GM21737 (cell line): ENCODE results near the gene ADGRG2.
"Not testable (repeated sequence)": the region's sequence is repeated elsewhere in the genome, so short reads cannot be mapped to it uniquely, and the experiment has no call there.

Experiments
- ATAC-seq: cut with Tn5 transposase; IDR thresholded peaks from one replicate; pipeline ENCODE4 v1.9.1; 2021; ENCODE audit warnings: mild to moderate bottlenecking, moderate library complexity; ENCODE audit not compliant: unreplicated experiment

ADGRG2 gene

DNA sequence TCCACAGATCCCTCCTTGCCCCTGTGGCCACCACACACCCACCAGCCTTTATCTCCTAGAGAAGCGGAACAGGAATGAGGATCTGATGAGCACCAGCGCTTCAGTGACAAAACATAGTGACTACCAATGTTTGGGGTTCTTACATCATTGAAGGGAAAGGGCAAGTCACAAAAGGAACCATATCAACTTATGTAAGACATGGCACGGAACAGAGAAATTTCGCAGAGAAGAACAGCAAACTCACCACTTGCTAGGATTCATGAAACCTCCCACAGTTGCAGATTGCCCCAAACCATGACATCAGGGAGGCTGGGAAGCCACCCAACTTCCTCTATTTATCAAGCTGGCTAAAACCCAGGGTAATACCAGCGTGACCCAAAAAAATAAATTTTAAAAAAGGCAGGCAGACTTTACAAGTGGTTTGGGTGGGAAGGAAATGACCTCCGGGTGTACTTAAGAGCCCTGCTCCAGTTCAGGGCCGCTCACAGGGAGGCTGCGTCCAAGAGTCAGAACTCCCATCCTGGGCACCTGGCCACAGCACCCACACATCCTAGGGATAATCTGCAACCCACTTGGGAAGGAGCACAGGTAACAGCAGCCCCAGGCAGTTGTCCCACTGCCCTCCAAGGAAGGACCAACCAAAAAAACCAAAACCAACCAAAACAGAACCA, 36.0 kb downstream of the ADGRG2 start:
- ATAC-seq: no peak

DNA sequence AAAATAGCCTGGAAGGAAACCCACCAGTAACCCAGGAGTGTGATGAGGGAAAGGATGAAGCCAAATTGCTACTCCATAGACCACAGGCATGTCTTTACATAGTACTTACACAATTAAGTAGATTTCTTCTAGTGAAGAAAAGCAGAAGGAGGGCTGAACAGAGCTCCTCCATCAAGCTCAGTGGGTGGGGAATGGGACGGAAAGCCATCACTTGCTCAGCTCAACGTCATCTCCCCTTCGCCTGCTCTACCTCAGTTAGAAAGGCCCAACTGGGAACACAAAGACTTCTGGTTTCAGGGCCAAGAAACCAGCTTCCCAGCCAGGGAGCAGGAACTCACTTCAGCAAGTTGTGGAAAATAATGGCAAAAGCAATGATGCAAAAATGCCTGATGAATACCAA, 36.6 kb downstream of the ADGRG2 start:
- ATAC-seq: no peak

DNA sequence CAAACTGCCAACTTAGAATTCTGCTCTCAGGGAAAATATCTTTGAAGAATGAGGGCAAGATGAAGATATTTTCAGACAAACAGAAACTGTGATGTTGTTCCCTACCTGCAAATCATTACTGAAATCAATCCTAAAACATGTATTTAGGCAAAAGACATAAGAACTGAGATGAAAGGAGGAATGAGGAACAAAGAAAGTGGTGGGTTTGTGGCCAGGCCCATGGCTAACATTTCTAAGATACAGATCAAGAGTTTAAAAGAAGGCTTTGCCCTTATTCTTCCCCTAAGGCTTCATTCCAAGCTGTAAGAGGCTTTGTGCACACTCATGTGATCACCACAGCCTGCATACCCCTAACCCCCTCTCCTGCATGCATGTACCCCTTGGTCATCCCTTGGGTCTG, 46.5 kb downstream of the ADGRG2 start:
- no peak for ATAC-seq

DNA sequence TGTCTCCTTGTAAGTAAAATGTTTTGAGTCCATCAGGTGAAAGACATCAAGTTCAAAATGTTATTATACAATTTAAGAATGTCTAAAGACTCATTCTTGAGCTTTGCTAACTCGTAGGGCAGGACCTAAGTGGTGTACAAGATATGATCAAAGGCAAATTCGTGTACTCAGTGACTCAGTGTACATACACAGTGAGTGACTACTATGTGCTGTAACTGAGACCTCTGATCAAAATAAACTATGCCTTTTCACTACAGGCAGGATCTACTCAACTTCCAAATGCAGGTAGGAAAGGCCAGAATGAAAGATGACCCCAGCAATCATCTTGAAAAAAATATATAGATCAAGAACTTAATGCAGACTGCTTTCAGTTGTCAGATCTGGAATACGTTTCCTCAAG, 49.9 kb downstream of the ADGRG2 start:
- no peak for ATAC-seq

DNA sequence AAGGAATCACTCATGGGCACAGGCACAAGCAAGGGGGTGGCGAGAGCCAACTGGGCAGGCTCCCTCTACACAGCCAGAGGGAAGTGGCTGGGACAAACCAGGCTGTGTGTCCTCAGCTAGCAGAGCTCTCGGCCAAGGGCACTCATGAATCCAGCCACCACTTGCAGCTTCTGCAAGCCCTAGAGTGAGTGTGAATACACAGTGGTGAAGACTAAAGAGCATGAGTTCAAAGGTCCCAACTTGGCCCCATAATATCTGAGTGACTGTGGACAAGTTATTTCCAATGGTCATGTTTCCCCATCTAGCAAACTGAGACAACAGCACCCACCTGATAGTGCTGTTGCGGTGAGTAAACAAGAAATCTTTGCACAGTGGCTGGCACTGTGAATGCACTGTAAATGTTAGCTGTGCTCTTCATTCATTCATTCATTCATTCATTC, 51.7 kb downstream of the ADGRG2 start:
- ATAC-seq: no peak

DNA sequence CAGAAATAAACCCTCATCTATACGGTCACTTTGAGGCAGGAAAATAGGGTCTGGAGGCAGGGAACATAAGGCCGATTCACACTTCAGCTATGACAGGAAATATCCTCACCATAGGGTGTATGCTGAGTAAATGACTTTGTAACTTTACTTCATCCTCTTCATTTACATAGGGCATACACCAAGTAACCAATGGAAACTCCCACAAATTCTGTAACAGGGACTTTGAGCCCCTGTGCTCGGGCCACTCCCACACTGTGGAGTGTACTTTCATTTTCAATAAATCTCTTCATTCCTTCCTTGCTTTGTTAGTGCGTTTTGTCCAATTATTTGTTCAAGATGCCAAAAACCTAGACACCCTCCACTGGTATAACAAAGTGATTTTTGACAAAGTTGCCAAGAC, 55.3 kb downstream of the ADGRG2 start:
- ATAC-seq: not testable (repeated sequence)

DNA sequence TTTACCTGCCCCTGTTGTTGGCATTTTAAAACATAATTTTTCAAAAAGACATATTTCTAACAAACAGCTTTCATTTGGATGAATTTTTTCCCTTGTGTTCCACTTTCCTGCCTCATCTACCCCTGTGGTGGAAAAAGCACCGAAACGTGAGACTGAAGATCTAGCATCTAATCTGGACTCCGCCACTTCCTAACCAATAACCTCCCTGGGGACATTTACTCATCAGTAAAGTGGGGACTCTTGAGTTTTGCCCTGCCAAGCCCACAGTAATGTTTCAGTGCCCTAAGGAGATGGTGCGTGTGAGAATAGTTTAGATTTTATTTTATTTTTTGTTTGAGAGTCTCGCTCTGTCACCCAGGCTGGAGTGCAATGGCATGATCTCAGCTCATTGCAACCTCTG, 56.7 kb downstream of the ADGRG2 start:
- no peak for ATAC-seq

DNA sequence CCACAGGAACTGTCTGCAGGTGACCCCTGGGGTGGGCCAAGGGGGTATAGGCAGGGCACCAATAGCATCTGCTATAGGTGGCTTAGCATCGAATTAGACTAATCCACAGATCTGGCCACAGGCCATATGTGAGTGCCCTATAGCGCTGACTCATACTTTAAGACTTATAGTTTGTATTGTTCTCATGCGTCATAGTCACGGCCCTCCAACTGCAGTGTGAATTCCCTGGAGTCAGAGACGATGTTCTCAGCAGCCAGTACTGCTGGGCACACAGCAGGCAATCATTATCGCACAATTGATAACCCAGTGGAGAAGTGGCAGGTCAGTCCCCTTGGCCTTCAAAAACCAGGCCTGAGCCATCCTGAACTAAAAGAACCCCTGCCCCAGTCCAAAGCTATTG, 58.1 kb downstream of the ADGRG2 start:
- ATAC-seq: no peak

DNA sequence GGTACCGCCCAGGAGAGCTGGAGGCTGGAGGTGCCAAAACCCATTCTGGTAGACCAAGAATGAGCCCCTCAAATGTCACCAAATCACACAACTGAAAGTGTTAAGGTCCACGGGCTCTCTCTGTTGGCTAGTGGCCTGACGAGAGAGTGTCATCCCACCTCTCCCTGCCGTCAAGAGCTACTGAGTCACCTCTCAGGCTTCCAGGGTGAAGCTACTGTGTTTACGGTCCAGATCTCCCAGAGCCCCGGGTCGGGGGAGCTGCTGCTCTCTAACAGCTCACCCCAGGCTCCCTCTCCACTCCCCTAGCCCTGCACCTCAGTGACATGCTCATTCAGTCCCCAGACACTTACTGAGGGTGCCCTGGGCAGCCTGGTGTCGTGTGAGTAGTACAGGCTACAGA, 59.2 kb downstream of the ADGRG2 start:
- ATAC-seq: no peak

DNA sequence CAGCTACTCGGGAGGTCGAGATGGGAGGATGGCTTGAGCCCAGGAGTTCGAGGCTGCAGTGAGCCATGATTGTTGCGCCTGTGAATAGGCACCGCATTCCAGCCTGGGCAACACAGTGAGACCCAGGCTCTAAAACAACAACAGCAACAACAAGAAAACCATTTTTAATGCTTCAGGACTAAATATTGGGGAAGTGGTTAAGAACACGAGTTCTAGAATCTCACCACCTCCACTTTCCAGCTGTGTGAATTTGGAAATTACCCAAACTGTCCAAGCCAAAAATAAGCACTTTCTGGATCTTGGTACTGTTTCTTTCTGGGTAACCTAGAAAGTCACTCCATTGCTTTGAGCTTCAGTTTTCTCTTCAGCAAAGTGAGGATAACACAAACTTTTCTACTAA, 63.2 kb downstream of the ADGRG2 start:
- ATAC-seq: no peak

DNA sequence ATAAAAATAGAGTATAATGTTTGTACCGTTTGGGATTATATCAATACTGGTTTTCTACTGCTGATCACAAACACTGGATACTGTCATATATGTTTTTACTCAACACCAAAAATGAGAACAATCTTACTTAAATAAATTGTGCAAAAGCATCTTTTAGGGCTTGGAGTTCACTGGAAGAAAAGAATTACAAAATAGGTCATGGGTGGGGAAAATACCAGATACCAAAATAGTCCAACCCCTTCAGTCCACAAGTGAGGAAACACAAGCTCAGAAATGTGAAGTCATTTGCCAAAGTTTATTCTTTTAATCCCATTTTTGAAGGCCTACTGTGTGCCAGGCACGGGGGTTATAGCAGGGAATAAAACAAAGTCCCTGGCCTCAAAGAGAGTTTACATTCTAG, 64.4 kb downstream of the ADGRG2 start:
- no peak for ATAC-seq

DNA sequence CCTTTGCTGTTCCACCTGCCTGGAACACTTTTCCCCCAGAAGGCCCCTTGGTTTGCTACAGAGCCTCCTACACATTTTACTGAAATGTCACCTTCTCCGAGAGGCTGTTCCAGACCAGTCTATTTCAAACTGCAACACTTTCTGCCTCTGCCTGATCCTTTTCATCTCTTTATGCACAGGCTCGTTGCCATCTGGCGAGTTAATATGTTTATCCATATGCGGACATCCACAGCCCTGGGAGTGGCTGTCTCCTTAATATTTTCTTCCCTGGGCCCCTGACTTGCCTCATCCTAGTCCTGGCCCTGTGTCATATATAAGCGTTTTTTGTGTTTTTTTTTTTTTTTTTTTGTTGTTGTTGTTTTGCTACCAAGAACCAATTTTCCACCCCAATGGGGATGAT, 73.2 kb downstream of the ADGRG2 start:
- no peak for ATAC-seq

DNA sequence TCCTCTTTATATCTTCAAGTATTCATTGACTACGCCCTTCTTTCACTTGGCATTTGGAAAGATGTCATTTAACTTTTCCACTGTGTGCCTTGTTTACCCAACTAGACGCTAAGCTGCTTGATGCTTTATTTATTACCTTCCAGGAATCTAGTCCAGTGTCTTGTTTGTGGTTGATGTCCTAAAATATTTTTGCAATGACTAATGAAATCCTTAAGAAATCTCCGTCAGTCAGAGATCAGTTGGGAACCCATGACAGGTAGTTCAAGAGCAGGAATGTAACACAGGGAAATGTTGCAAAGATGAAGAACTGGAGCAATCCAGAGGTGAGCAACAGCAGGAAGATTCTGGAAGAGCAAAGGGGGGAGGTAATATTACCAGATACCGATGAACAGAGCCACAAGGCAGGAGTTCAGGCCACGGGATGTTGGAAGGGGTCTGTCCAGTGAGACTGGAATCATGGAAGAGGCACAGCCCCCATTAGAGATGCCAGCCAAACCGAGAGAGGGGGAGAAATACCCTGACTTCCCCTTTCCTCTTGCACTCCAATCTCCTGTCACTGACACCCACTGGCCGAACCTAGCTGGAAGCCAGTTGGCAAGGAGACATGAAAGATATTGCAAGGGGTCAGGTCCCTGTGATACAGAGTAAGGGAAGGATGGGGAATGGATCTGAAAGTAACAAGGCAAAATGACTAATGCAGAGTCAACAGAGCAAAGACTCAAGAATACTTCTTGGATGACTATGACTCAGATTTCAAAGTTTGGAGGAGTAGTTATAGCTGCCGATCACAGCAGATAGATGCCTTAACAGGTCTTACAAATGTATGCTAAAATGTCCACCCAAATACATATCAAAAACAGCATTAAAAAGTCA, 75.7 kb downstream of the ADGRG2 start:
- no peak for ATAC-seq

DNA sequence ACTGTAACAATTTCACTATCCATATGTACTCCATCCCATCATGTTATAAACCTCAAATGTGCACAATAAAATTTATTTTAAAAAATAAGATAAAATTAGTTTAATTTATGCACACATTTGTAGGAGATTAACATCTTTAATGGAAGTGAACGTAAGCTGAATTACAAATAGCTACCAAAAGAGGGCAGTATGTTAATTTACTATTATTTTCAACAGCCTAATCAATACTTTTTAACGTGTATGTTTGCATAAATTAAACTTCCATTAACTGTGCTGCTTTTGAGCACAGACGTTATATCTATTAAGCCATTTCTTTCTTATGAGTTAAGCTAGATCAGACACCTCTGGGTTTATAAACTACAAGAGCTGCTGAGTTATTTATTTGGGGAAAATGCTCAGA, 81.9 kb downstream of the ADGRG2 start:
- no peak for ATAC-seq

DNA sequence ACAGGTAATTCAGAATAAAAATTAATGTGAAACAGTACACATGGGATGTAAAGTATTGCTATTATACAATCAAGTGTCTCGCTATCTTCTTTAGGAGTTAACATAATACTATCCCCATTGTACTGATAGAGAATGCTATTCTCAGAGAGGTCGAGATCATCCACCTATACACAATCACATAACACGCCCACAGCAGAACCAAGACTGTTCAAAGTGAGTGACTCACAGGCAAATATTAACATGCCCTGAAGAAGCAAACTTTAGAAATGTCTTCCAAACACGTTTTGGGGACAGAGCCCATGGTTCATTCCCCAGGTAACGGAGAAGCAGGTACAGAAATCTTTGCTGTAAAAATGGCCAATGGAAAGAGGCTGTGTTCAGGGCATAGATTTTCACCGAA, 88.2 kb downstream of the ADGRG2 start:
- no peak for ATAC-seq

DNA sequence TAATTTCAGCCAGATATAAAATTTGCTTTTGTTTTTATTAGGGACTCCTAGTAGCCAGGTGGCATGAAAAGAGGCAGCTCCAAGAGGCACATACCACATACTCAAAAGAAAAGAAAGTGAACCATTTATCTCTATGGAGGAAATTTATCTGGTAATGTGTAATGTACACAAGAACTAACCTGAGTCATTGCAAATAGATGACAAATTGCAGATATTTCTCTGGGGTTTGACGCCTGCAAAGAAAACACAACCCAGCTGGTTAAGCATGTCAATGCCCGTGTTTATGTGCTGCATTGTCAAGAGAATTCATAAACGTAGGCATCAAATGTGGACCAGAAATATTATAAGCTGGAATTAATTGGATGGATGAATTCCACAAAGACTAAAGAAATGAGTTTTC, 91.5 kb downstream of the ADGRG2 start:
- ATAC-seq: no peak

DNA sequence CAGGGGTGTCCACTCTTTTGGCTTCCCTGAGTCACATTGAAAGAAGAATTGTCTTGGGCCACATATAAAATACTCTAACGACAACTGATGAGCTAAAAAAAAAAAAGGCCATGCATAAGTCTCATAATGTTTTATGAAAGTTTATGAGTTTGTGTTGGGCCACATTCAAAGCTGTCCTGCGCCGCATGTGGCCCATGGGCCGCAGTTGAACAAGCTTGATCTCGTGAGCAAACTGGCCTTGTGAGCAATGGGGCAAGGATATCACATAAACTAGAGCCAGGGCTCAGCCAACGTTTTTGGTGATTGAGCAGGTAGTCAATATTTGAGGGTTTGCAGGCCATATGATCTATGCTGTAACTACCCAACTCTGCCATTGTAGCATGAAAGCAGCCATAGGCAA, 93.7 kb downstream of the ADGRG2 start:
- ATAC-seq: no peak

DNA sequence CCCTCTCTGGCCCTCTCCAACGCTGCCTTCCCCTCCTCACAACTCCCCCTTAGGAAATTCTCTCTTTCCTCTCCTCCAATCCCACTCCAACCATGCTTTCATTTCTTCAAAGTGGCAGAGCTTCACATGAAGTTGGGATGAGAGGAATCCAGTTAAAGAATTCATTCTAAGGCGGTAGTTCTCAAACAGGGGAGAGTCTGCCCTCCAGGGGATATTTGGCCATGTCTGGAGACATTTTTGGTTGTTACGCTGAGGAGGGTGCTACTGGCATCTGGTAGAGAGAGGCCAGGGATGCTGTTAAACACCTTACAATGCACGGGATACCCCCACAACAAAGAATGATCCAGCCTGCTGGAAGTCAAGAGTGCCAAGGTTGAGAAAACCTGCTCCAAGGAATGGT, 97.9 kb downstream of the ADGRG2 start:
- no peak for ATAC-seq

DNA sequence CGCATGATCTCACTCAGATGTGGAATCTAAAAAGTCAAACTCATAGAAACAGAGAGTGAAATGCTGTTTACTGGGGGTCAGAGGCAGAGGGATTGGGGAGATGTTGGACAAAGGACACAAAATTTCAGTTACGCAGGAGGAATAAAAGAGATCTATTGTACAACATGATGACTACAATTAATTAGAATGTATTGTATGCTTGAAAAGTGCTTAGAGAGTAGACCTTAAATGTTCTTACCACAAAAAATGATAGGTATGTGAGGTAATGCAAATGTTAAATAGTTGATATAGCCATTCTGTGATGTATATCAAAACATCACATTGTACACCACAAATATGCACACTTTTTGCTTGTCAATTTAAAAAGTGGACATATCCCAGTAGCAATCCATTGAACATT, 102.3 kb downstream of the ADGRG2 start:
- no peak for ATAC-seq

DNA sequence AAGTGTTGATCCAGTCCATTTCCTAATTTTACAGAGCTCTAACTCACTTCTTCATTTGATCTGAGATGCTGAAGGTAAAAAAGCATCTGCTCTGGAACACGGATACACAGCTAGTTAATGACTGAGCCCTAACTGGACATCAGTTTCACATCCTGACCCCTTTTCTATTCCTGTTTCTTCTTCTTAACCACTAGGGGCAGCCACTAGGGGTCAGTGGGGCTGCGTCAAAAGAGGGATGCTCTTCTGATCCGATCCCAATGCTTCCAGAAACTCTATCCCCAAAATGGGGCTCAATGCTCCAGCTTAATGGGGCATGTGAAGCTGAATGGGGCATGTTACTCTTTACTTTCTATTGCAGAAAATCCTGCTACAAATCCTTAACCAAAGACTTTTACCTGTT, 105.0 kb downstream of the ADGRG2 start:
- no peak for ATAC-seq

DNA sequence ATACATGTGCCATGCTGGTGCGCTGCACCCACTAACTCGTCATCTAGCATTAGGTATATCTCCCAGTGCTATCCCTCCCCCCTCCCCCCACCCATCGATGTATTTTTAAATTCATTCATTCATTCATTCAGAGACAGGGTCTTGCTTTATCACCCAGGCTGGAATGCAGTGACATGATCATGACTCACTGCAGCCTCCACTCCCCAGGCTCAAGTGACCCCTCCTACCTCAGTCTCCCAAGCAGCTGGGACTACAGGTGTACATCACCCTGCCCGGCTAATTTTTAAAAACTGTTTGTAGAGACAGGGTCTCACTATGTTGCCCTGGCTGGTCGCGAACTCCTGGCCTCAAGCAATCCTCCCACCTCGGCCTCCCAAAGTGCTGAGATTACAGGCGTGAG, 105.7 kb downstream of the ADGRG2 start:
- ATAC-seq: not testable (repeated sequence)

DNA sequence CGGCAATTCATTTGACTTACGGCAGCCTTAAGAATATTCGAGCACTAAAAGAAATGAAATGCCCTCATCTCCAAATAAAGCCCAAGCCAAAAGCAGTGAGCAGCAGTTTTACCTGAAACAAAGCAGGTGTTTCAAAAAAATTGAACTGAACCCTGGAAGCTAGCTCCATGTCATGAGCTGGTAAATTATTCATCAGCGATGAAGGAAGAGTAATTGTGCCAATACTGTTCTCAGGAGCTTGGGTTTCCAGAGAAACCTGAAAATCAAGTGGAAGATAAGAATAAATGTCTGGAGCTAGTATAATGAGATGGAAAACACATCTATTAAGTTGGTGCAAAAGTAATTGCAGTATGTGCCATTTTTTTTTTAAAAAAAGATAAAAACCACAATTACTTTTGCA, 114.4 kb downstream of the ADGRG2 start:
- ATAC-seq: no peak

DNA sequence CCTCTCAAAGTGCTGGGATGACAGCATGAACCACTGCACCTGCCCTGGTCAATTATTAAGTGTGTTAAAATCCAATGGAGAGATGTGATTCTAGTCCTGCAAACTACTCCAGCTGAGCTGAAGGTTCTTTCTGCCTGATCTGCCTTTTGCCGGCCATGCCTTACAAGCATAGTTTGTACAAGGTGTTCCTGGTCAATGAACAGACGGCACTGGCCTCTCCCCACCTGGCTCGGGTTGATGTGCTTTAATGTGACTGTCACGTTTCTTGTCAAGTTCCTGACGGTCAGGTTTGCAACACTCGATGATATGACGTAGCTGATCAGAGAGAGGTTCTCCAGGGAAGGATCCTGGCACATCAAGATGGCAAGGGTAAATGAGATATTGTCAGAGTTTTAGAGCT, 115.3 kb downstream of the ADGRG2 start:
- no peak for ATAC-seq
